ENCODE data around the gene CIB2.

The CIB2 gene

GRCh38 chr15:78083186-78083585 is 48.1 kb downstream of the CIB2 start:
- no peak for ATAC-seq (ENCODE audit: low read depth)
- H3K9me3 ChIP-seq (ENCODE audit: severe bottlenecking) = no peaks in the 10 kb centered on the region
- no peaks in the 10 kb centered on the region for H3K27me3 ChIP-seq (ENCODE audit: insufficient read depth, poor library complexity, severe bottlenecking)
- H3K27ac ChIP-seq (ENCODE audit: poor library complexity, severe bottlenecking) = no peak overlapping the region
- TF ChIP-seq CTCF (IDR thresholded peaks at IDR 0.05; ENCODE audit: poor library complexity, severe bottlenecking) = no peak
- no peaks in the 10 kb centered on the region for H3K36me3 ChIP-seq (ENCODE audit: low read depth)
- no peaks in the 10 kb centered on the region for H3K4me1 ChIP-seq (ENCODE audit: insufficient read depth, poor library complexity, severe bottlenecking)
- H3K4me3 ChIP-seq (ENCODE audit: severe bottlenecking) = no peak overlapping the region
- peak; percentile 38 for DNase-seq (ENCODE audit: low spot score)

- H3K27ac ChIP-seq (ENCODE audit: poor library complexity, severe bottlenecking) = no peak overlapping the region
- no peaks in the 10 kb centered on the region for H3K4me1 ChIP-seq (ENCODE audit: insufficient read depth, poor library complexity, severe bottlenecking)
- DNase-seq (ENCODE audit: low spot score) (peak; percentile 55), ATAC-seq (ENCODE audit: low read depth) (peak; percentile 16; the same call in 1 of the 3 replicates)
- no peak for TF ChIP-seq CTCF (IDR thresholded peaks at IDR 0.05; ENCODE audit: poor library complexity, severe bottlenecking)
- H3K9me3 ChIP-seq (ENCODE audit: severe bottlenecking) = no peaks in the 10 kb centered on the region
- no peaks in the 10 kb centered on the region for H3K36me3 ChIP-seq (ENCODE audit: low read depth)
- H3K4me3 ChIP-seq (ENCODE audit: severe bottlenecking) = no peak overlapping the region
- H3K27me3 ChIP-seq (ENCODE audit: insufficient read depth, poor library complexity, severe bottlenecking) = no peaks in the 10 kb centered on the region
Observed at GRCh38 chr15:78082743-78083110, 48.5 kb downstream of the CIB2 start.

- no peaks in the 10 kb centered on the region for H3K9me3 ChIP-seq (ENCODE audit: severe bottlenecking)
Observed at GRCh38 chr15:78082106-78082742, 49.0 kb downstream of the CIB2 start.

GRCh38 chr15:78080088-78080460 is 51.2 kb downstream of the CIB2 start:
- Histone ChIP-seq H3K36me3 (ENCODE audit: low read depth) (peaks cover 2% of the 10 kb centered on the region), H3K27me3 (ENCODE audit: insufficient read depth, poor library complexity, severe bottlenecking) (no peaks in the 10 kb centered on the region), H3K9me3 (ENCODE audit: severe bottlenecking) (no peaks in the 10 kb centered on the region), H3K4me3 (ENCODE audit: severe bottlenecking) (no peak overlapping the region), H3K27ac (ENCODE audit: poor library complexity, severe bottlenecking) (no peak overlapping the region), H3K4me1 (ENCODE audit: insufficient read depth, poor library complexity, severe bottlenecking) (peaks cover 10% of the 10 kb centered on the region)
- peak; percentile 63 for DNase-seq (ENCODE audit: low spot score)
- TF ChIP-seq CTCF (IDR thresholded peaks at IDR 0.05; ENCODE audit: poor library complexity, severe bottlenecking) = no peak
- ATAC-seq (ENCODE audit: low read depth) = no peak

More at GRCh38 chr15:78082106-78082742, 49.0 kb downstream of the CIB2 start:
- DNase-seq (ENCODE audit: low spot score) (no peak), ATAC-seq (ENCODE audit: low read depth) (peak; percentile 24)
- Histone ChIP-seq H3K4me1 (ENCODE audit: insufficient read depth, poor library complexity, severe bottlenecking) (no peaks in the 10 kb centered on the region), H3K27ac (ENCODE audit: poor library complexity, severe bottlenecking) (no peak overlapping the region), H3K27me3 (ENCODE audit: insufficient read depth, poor library complexity, severe bottlenecking) (no peaks in the 10 kb centered on the region), H3K4me3 (ENCODE audit: severe bottlenecking) (no peak overlapping the region), H3K36me3 (ENCODE audit: low read depth) (no peaks in the 10 kb centered on the region)
- no peak for TF ChIP-seq CTCF (IDR thresholded peaks at IDR 0.05; ENCODE audit: poor library complexity, severe bottlenecking)

GRCh38 chr15:78079298-78080087 is 51.8 kb downstream of the CIB2 start:
- Histone ChIP-seq H3K27ac (ENCODE audit: poor library complexity, severe bottlenecking) (no peak overlapping the region), H3K4me1 (ENCODE audit: insufficient read depth, poor library complexity, severe bottlenecking) (peaks cover 16% of the 10 kb centered on the region), H3K27me3 (ENCODE audit: insufficient read depth, poor library complexity, severe bottlenecking) (no peaks in the 10 kb centered on the region), H3K9me3 (ENCODE audit: severe bottlenecking) (no peaks in the 10 kb centered on the region), H3K36me3 (ENCODE audit: low read depth) (peaks cover 8% of the 10 kb centered on the region), H3K4me3 (ENCODE audit: severe bottlenecking) (no peak overlapping the region)
- ATAC-seq (ENCODE audit: low read depth) (no peak), DNase-seq (ENCODE audit: low spot score) (peak; percentile 60)
- TF ChIP-seq CTCF (IDR thresholded peaks at IDR 0.05; ENCODE audit: poor library complexity, severe bottlenecking) = no peak
